HG03565 (cell line): ENCODE measurements around the gene ACOXL.

Source experiments
- ATAC-seq: cut with Tn5 transposase; IDR thresholded peaks from one replicate; pipeline ENCODE4 v1.9.1; 2021; ENCODE audit warnings: mild to moderate bottlenecking, moderate library complexity; ENCODE audit not compliant: unreplicated experiment

ACOXL gene

DNA sequence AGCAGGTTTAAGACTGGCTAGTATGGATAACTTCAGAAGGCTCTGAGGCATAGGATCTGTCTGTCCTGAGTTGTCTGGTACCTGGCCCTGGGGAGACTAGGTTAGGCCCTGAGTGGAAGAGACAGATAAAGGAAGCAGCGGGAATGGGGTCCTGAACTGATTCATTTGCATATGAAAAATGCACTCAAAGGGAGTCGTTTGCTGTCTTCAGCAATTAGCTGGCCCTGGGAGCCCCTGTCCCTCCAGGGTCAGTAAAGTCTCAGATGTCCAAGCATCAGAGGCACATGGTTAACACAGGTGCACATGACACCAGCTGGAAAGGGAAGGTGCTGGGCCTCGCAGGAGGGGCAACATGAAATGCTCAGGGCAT, 172.4 kb downstream of the ACOXL start:
- no peak for ATAC-seq

- ATAC-seq = no peak
Measured at GRCh38 chr2:110905217-110905616, 172.8 kb downstream of the ACOXL start.

DNA sequence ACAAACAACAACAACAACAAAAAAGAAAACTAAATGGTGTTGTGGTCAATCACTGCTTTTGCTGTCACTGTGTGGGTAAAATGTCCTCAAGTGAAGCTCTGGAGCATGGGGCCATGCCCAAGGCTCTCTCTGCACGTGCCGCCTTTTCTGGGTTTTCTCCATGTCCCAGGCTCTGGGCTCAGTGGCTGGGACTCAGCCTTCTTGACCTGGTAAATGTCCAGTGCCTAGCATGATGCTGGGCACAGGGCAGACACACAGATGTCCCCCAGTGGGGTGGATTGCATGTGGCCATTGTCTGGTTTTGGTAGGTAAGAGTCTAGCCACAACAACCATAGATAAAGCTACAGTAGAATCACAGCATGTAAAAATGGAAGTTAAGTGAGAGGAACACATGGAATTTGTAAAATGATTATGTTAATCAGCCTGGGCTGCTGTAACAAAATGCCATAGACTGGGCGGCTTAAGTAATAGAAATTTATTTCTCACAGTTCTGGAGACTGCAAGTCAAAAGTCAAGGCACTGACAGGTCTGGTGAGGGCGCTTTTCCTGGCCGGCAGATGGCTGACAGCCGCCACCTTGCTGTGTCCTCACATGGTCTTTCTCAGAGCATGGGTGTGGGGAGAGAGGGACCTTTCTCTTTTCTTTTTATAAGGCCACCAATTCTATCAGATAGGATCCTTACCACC, 174.4 kb downstream of the ACOXL start:
- ATAC-seq = no peak

- ATAC-seq = no peak
Measured at GRCh38 chr2:110909501-110909900, 177.1 kb downstream of the ACOXL start.

GRCh38 chr2:110910423-110910822, 178.1 kb downstream of the ACOXL start:
- ATAC-seq = no peak

DNA sequence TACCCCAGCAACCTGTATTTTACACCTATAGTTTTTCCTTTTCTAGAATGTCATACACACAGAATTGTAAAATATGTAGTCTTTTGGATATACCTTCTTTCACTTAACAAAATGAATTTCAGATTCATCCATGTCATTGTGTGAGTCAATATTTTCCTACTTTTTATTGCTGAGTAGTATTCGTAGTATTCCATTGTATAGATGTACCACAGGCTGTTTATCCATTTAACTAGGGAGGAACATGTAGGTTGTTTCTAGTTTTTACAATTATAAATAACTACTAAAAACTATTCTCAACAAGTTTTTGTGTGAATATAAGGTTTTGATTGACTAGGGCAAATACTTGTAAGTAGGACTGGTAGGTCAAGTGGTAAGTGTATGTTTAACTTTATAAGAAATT, 187.4 kb downstream of the ACOXL start:
- no peak for ATAC-seq

DNA sequence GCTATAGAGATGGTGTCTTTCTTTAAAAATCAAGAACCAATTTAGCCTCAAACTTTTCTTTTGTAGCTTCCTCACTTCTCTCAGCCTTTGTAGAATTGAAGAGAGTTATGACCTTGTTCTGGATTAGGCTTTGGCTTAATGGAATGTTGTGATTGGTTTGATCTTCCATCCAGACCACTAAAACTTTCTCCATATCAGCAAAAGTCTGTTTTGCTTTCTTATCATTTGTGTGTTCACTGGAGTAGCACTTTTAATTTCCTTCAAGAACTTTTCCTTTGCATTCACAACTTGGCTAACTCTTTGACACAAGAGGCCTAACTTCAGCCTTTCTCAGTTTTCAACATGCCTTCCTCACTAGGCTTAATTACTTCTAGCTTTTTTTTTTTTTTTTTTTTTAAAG, 193.1 kb downstream of the ACOXL start:
- ATAC-seq = no peak

- ATAC-seq = no peak
Measured at GRCh38 chr2:110927526-110927925, 195.2 kb downstream of the ACOXL start.

DNA sequence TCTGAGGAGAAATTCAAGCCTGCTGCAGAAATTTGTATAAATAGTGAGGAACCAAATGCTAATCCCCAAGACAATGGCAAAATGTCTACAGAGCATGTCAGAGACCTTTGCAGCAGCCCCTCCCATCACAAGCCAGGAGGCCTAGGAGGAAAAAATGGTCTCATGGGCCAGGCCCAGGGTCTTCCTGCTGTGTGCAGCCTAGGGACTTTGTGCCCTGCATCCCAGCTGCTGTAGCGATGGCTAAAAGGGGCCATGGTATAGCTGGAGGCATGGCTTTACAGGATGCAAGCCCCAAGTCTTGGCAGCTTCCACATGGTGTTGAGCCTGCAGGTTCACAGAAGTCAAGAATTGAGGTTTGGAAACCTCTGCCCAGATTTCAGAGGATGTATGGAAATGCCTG, 197.2 kb downstream of the ACOXL start:
- no peak for ATAC-seq

- no peak for ATAC-seq
Measured at GRCh38 chr2:110931648-110932047, 199.3 kb downstream of the ACOXL start.

DNA sequence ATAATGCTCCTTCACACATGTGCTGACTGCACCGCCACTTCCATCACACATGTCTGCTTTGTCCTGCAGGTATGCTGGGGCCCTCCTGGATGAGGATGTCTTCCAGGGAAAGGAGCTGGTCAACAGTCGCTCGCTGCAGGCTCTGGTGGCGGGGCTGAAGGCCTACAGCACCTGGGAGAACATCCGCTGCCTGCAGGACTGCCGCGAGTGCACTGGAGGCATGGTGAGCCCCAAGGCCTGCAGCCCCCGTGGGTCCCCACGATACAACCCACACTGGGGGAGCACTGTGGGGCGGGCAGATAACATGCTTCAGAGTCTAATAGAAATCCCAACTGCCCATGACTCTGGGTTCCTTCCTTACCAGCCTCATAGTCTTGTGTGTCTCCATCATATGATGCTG, 201.0 kb downstream of the ACOXL start:
- ATAC-seq = no peak

DNA sequence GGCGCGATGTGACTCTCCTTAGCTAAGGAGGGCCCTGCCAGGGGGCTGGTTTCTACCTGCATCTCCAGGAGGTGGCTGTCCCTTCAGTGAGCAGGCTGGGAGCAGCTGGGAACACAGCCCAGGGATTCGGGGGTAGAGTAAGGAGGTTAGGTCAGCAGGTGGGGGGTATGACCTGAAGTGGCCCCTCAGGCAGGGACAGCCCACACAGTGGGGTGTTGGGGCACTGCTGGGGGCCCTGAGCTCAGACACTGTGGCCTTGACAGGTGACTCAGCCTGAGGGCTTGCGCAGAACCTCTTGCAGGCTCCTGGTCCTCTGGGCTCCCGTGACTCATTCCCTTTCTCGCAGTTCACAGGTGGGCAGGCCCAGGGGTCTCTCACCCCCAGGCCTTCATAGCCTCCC, 202.6 kb downstream of the ACOXL start:
- no peak for ATAC-seq

DNA sequence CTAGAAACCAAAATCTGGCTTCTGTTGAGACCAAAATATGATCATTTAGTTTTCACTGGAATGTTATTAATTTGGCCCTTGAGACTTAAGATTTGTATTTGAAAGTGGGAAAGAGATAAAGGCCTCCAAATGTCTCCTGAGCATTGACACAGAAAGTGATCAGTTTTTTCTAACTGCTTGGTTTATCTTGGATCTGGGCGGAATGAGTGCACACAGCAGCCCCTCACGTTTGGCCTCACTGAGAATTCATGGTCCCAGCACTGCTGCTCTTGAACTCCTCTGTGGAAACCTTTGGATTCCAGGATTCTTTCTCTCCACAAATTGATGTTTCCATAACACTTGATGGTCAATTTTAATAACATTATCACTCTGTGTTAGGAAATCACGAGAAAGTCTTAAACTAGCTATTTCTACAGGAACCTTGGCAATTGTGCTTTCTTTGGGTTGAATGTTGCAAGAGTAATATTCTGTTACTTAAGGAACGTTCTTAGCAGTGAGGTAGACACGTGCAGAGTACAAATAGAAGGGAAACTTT, 208.1 kb downstream of the ACOXL start:
- no peak for ATAC-seq

- no peak for ATAC-seq
Measured at GRCh38 chr2:110941226-110941625, 208.9 kb downstream of the ACOXL start.

GRCh38 chr2:110943070-110943634, 210.8 kb downstream of the ACOXL start:
- ATAC-seq = no peak

DNA sequence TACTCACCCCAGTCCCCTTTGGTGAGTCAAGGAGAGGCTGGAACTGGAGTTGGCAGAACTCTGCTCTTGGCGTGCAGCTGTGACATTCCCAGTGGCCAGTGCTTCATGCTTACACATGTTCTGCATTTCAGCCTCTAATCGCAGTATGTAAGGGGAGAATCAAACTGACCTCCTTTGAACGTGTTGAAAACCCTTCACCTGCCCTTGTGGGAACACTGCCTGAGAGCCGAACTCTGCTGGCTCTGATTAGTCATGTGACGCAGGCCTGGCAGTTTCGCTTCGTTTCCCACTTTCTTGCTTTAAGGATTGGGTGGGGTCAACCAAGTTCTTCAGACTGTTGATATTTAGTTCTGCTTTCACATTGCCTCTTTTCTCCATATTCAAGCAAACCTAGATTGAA, 214.5 kb downstream of the ACOXL start:
- no peak for ATAC-seq

DNA sequence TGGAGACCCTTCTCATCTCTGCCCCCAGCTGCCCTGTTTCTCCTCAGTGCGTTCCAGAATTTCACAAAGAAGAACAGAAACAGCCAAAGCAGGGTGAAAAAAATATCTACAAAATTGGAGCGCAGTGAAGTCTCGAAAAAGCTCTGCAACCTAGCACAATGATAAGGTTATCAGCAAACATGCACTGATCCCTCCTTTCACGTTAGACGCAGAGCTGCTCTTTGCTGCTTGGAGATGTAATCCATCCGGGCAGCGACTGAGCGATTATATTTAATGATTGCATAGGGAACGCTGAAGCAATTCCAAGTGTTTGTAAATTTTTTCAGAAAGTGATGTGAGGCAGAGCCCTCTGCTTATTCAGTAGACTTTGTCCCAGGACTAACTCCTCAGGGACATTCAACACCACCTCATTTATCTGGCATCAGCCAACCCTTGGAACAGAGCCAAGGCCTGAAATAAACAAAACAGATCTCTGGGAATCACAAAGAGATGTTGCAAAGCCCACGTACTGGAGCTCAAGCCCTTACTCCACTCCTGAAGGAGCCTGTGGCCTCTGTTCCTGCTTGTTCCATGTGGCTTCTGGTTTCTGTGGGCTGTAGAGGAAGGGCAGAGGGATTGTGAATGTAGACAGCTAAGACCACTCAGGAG, 215.8 kb downstream of the ACOXL start:
- ATAC-seq = no peak

- ATAC-seq = no peak
Measured at GRCh38 chr2:110950281-110950680, 217.9 kb downstream of the ACOXL start.

GRCh38 chr2:110955045-110955444, 222.7 kb downstream of the ACOXL start:
- no peak for ATAC-seq

DNA sequence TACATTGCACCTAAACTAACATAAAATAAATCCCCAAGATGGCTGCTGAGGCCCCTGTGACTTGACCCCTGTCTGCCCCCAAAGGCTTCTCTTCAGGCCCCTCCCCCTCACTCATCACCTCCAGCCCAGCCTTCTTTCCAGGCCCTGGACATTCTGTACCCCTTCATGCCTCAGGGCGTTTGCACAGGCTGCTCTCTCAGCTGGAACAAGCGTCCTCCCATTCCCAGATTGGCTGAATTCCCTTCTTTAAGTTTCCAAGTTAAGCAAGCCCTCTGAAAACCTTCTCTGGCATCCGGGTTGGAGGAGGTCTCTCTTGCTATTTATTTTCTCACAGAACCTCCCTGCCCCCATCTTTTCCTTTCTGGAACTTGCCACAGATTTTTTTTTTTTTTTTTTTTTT, 223.2 kb downstream of the ACOXL start:
- ATAC-seq = no peak

GRCh38 chr2:110957293-110957692, 224.9 kb downstream of the ACOXL start:
- ATAC-seq = no peak

- no peak for ATAC-seq
Measured at GRCh38 chr2:110958346-110959119, 226.2 kb downstream of the ACOXL start.
